Right lobe of liver (tissue), 6 donors: ENCODE data around the gene SCAF11. TPM values are rescaled to one million over a fixed set of nuclear protein-coding genes. Genes with fewer than 3 reads are reported as not detected.
A peak's percentile ranks its signal among the peaks of the same experiment; 100 is the strongest.

Experiments
- ATAC-seq, 4 donors: fragments of 200-7000 bp; cut with Tn5 transposase; one replicate each; pipeline ENCODE4 v1.9.1; 2020; ENCODE audit warnings: mild to moderate bottlenecking in 4 of 4, moderate library complexity in 4 of 4
- DNase-seq, 3 donors: peaks; one replicate each; pipeline ENCODE4 v3.0.0-alpha.2; 2020
- H3K27ac ChIP-seq, 3 donors: fragments of 200-600 bp; one replicate each; pipeline ENCODE4 v1.8.0; 2022
- H3K27me3 ChIP-seq, 2 donors: fragments of 200-600 bp; one replicate each; pipeline ENCODE4 v1.8.0; 2022
- H3K36me3 ChIP-seq, 4 donors: fragments of 200-600 bp; sonication (generic) in 1 of 4; one replicate each; pipeline versions ENCODE4 v1.5.1 to v1.8.0; 2017 to 2022; ENCODE audit warnings: control low read depth in 1 of 4
- H3K4me1 ChIP-seq, 4 donors: fragments of 200-600 bp; sonication (generic) in 1 of 4; one replicate each; pipeline versions ENCODE4 v1.5.1 to v1.8.0; 2017 to 2022; ENCODE audit warnings: control low read depth in 1 of 4
- H3K4me3 ChIP-seq, 3 donors: fragments of 200-600 bp; one replicate each; pipeline ENCODE4 v1.8.0; 2022
- H3K9me3 ChIP-seq, 4 donors: fragments of 200-600 bp; sonication (generic) in 1 of 4; one replicate each; pipeline versions ENCODE4 v1.5.1 to v1.8.0; 2017 to 2022; ENCODE audit warnings: control low read depth in 1 of 4
- POLR2A ChIP-seq: fragments of 450-650 bp; IDR thresholded peaks from one replicate; pipeline ENCODE4 v1.6.1; 2017; ENCODE audit warnings: antibody characterized with exemption, mild to moderate bottlenecking
- WGBS: methylation state at CpG from one replicate; pipeline ENCODE4 v1.1.6; 2018; ENCODE audit warnings: low coverage, low lambda C conversion rate; ENCODE audit not compliant: insufficient coverage; ENCODE audit errors: missing lambda C conversion rate; 5-methylcytosine and 5-hydroxymethylcytosine counted together
- intact Hi-C, 2 donors: fragments of 100-400 bp; cut with DNase I; formaldehyde crosslinking; loops; one replicate each; pipeline versions ENCODE4 v1.11.2 to v1.14.1; 2022
- total RNA-seq, 6 experiments: library from RNA; depleted of rRNA in 2 of 6; stranded (reverse); fragments of >200 nt in 2 of 6; fragmentation: NEBNext Ultra II Directional in 3 of 6; extraction: Animal tissue kit (Norgen Biotek cat#: 25700) in 3 of 6; gene quantifications; one replicate each; pipeline versions ENCODE4 v1.1.0 to v1.2.4, GENCODE V29; 2016 to 2023
- TF ChIP-seq, protein P1 (sequence below), 4 donors: fragments of 200-600 bp in 3 of 4; fragments of 450-650 bp in 1 of 4; IDR thresholded peaks; one replicate each; pipeline versions ENCODE4 v1.5.1 to v1.8.0; 2016 to 2022; ENCODE audit warnings: antibody characterized with exemption in 4 of 4, mild to moderate bottlenecking in 2 of 4
- donor health status: DM: no; HTN: yes; CAD: no.
- donor health status: DM: no; HTN: no; CAD: no.
- donor health status: DM: no; HTN: no; CAD: no.
- donor health status: DM: no; HTN: yes; CAD: no.
- donor health status: DM: no; HTN: yes; CAD: no.

The SCAF11 gene
- total RNA-seq, 6 experiments from 2014 or later = 43.2 to 72.1 (median 61.4) TPM

DNA sequence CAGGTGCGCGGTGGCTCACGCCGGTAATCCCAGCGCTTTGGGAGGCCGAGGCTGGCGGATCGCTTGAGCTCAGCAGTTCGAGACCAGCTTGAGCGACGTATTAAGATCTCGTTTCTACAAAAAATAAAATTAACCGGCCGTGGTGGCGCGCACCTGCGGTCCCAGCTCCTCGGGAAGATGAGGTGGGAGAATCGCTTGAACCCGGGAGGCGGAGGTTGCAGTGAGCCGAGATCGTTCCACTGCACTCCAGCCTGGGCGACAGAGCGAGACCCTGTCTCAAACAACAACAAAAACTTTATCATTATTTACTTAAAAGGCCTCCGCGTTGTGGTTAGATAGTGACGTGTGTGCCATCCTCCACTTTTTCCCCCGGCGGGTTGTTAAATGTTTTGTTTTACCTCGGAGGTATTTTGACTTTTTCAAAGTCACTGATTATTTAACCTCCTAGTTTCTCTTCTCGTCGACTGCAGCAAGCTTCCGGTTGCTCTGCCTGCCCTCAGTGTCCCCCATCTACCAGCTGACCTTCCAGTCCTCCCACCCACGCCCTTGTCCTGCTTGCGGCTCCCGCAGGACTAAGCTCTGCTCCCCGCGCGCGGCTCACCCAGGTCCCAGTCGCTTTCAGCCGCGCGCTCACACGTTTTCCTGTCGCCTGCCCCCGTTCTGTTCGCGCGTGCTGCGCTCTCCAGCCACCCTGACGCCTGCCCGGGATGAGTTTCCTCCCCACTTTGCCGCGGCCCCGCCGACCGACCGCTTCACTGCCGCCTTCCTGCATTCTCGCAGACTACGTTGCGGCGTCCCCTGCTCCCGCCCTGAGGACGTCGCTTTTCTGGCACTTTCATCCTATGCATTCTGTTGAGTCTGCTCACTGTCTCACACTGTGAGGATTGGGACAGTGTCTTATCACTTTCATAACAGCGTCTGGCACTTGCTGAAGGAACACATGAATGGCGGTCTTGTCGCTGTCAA lies 1.2 kb upstream of the SCAF11 start:
- TF ChIP-seq, protein P1, sequence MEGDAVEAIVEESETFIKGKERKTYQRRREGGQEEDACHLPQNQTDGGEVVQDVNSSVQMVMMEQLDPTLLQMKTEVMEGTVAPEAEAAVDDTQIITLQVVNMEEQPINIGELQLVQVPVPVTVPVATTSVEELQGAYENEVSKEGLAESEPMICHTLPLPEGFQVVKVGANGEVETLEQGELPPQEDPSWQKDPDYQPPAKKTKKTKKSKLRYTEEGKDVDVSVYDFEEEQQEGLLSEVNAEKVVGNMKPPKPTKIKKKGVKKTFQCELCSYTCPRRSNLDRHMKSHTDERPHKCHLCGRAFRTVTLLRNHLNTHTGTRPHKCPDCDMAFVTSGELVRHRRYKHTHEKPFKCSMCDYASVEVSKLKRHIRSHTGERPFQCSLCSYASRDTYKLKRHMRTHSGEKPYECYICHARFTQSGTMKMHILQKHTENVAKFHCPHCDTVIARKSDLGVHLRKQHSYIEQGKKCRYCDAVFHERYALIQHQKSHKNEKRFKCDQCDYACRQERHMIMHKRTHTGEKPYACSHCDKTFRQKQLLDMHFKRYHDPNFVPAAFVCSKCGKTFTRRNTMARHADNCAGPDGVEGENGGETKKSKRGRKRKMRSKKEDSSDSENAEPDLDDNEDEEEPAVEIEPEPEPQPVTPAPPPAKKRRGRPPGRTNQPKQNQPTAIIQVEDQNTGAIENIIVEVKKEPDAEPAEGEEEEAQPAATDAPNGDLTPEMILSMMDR (IDR thresholded peaks at IDR 0.05) = no peak
- peak; percentile 96 for TF ChIP-seq POLR2A
- intact Hi-C loops = no loop called here

DNA sequence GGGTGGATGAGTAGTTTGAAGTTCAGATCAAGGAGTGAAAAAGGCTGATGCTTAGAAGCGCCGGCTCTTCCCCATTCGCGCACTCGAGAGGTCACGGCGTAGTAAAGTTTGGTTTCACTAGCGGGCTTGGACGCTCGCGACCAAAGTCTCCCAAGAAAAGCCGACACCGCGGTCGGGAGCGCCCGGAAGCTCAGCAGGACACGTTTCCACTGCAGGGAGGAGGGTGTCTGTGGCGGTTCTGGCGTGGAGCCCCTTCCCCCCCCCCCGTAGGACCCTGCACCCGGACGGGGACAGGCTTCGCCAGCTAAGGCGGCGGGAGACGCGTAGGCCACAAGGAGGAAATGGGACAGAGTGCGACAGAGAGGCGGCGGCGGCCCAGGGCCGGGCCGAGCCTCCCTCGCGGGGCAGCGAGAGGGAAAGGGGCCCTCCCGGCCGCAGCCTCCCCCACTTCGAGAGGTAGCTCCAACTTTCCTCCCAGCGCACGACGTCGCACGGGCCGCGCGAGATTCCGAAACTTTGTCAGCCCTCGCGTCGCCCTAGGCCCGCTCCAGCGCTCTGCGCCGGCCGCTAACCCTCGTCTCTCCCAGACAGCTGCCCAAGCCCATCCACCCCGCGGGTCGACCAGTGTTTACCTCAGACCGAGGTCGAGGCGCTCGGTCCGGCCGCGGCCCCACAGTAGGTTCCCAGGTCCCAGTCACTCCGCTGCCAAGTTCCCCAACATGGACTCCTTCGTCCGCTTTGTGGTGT lies 480 bp downstream of the SCAF11 start:
- no peaks in the 10 kb centered on the region for H3K36me3 ChIP-seq
- H3K27ac ChIP-seq = peak overlapping the region; percentile 99 to 100 (median 99)
- intact Hi-C loops = no loop called here
- H3K9me3 ChIP-seq = no peaks in the 10 kb centered on the region
- ATAC-seq = peak; percentile 28 to 51 (median 44)
- peak; percentile 78 to 89 (median 85) for DNase-seq
- TF ChIP-seq, protein P1 (IDR thresholded peaks at IDR 0.05) = no peak
- peak; percentile 51 for TF ChIP-seq POLR2A
- H3K4me3 ChIP-seq = peak overlapping the region; percentile 71 to 84 (median 81)
- H3K4me1 ChIP-seq = peaks cover 0 to 34% (median 8%) of the 10 kb centered on the region in 4 donors
- WGBS = 0% methylated on average over 11 of the region's 71 CpGs
- no peaks in the 10 kb centered on the region for H3K27me3 ChIP-seq

More for the DNA sequence above, 1.2 kb upstream of the SCAF11 start:
- H3K4me3 ChIP-seq = peak overlapping the region; percentile 52 to 67 (median 61)
- DNase-seq (peak; percentile 86 to 92 (median 89)), ATAC-seq (peak; percentile 51 to 62 (median 58))
- H3K36me3 ChIP-seq = no peaks in the 10 kb centered on the region
- peak overlapping the region; percentile 96 to 99 (median 97) for H3K27ac ChIP-seq
- peaks cover 0 to 34% (median 8%) of the 10 kb centered on the region in 4 donors for H3K4me1 ChIP-seq
- under 1% methylated on average over 47 of the region's 71 CpGs for WGBS
- no peaks in the 10 kb centered on the region for H3K9me3 ChIP-seq
- no peaks in the 10 kb centered on the region for H3K27me3 ChIP-seq

DNA sequence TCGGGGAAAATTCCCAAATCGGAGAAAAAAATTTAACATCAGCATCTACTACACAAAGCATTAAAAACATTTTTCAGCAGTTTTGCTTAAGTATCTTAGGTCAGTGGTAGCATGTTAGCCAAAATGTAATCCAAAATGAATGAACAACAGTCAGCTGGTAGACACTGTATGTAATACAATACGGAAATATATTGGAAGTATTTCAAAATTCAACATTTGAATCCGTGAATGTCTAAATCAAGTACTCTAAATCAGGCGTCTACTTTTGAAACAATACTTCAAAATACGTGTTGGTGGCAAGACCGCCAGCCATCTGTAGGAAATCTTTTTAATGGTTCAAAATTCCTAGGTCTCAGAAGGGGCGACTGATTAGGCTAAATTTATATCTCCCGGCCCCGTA lies 1.1 kb downstream of the SCAF11 start:
- H3K4me1 ChIP-seq = peaks cover 0 to 34% (median 8%) of the 10 kb centered on the region in 4 donors
- TF ChIP-seq, protein P1 (IDR thresholded peaks at IDR 0.05) = no peak
- no peak for TF ChIP-seq POLR2A
- DNase-seq (no peak), ATAC-seq (no peak)
- intact Hi-C loops = no loop called here
- no peaks in the 10 kb centered on the region for H3K9me3 ChIP-seq
- WGBS = 1% methylated on average over 10 of the region's 10 CpGs
- H3K27me3 ChIP-seq = no peaks in the 10 kb centered on the region
- peak overlapping the region; percentile 71 to 84 (median 81) for H3K4me3 ChIP-seq
- H3K36me3 ChIP-seq = no peaks in the 10 kb centered on the region
- H3K27ac ChIP-seq = peak overlapping the region; percentile 99 to 100 (median 99)

DNA sequence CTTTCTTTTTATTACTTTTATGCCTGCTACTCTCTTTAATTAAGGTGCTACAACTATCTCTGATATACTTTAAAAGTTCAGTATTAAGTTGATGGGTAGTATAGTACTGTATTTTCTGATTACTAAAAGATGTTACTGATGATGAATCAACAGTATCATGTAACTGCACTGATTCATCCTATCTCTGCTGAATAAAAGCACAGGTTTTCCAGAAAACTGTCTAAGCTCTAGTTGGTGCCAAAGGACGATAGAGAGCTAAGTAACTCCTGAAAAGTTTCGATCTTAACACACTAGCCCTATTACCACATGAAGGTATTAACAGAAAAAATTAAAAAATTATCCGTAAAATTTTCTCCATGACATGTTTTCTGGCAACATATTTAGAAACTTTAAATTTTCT lies 2.1 kb downstream of the SCAF11 start:
- peaks cover 0 to 34% (median 8%) of the 10 kb centered on the region in 4 donors for H3K4me1 ChIP-seq
- H3K27ac ChIP-seq = no peak overlapping the region
- TF ChIP-seq, protein P1 (IDR thresholded peaks at IDR 0.05) = no peak
- 30% methylated on average over 3 of the region's 3 CpGs for WGBS
- no peaks in the 10 kb centered on the region for H3K36me3 ChIP-seq
- no peaks in the 10 kb centered on the region for H3K27me3 ChIP-seq
- intact Hi-C loops = no loop called here
- ATAC-seq = no peak
- no peak overlapping the region for H3K4me3 ChIP-seq
- no peak for DNase-seq
- H3K9me3 ChIP-seq = no peaks in the 10 kb centered on the region
